GM12874 (cell line): Measurements from ENCODE around the gene IVNS1ABP.

Source experiments
- CTCF ChIP-seq: IDR thresholded peaks from 2 replicates; pipeline ENCODE4 v1.5.1; 2011; ENCODE audit warnings: low read depth, mild to moderate bottlenecking, control low read depth, low read length, moderate library complexity; ENCODE audit not compliant: insufficient read depth

IVNS1ABP gene

GRCh38 chr1:185317034-185317885 is at the start of gene IVNS1ABP:
Gene IVNS1ABP, minus strand, starts transcription at chr1:185317243. Its CDS starts 7,750 bp downstream, at chr1:185309493.
- peak; percentile 66 for TF ChIP-seq CTCF

GRCh38 chr1:185365951-185366350 is 48.9 kb upstream of the IVNS1ABP start:
- no peak for TF ChIP-seq CTCF

- no peak for TF ChIP-seq CTCF
Measured at GRCh38 chr1:185363205-185363604, 46.2 kb upstream of the IVNS1ABP start.

GRCh38 chr1:185360714-185361113 is 43.7 kb upstream of the IVNS1ABP start:
- no peak for TF ChIP-seq CTCF

- TF ChIP-seq CTCF, result no peak
Measured at GRCh38 chr1:185358957-185359356, 41.9 kb upstream of the IVNS1ABP start.

DNA sequence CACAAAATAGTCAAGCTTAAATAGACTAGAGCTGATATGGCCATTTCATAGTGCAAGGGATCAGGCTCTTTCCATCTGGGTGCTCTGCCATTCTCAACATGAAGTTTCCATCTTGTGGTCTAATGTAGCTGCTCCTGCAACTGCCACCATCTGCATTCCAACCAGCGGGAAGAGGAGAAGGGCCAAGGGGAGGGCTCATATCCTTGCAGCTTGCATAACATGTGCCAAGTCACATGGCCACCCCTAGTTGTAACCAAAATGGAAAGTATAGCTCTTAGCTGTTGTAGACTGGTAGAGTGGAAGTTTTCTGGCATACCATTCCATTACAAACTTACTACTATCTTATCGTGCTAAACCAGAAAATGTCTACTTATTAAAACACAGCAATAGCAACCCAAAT is 38.9 kb upstream of the IVNS1ABP start:
- TF ChIP-seq CTCF, result no peak

DNA sequence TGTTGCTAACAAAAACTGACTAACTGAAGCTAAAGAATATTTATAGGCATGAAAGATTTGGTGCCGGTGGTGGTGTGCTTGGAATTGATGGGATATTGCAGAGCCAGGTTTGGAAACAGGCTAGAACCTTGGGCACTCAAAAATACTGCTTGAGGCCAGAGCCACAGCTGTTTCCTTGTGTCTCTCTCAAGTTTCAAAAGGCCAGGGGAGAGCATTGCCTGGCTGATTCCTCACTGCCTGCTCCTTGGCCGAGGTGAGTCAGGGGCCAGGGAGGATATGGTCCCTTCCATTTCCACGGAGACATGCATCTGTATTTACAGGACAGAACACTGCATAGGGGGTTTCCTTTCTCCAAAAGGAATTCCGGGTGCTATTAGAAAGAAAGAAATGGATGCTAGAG is 36.1 kb upstream of the IVNS1ABP start:
- TF ChIP-seq CTCF, result no peak
